Nephron (organoid): ENCODE data around the gene NCOA3.
A peak's percentile ranks its signal among the peaks of the same experiment; 100 is the strongest.

ENCODE experiments used
- H3K27ac Mint-ChIP-seq, 3 experiments: 2 replicates each; pipeline ENCODE4 v1.8.0; 2020; ENCODE audit warnings: mixed read lengths in 3 of 3, mild to moderate bottlenecking in 2 of 3, moderate library complexity in 1 of 3
- H3K27me3 Mint-ChIP-seq: 2 replicates; pipeline ENCODE4 v1.8.0; 2021; ENCODE audit warnings: low read depth, mild to moderate bottlenecking, moderate library complexity, mixed read lengths
- H3K36me3 Mint-ChIP-seq: 2 replicates; pipeline ENCODE4 v1.8.0; 2020; ENCODE audit warnings: low read depth, mixed read lengths
- H3K4me1 Mint-ChIP-seq: 2 replicates; pipeline ENCODE4 v1.8.0; 2020; ENCODE audit warnings: mixed read lengths
- H3K4me3 Mint-ChIP-seq, 3 experiments: 2 replicates each; pipeline ENCODE4 v1.8.0; 2020; ENCODE audit warnings: mild to moderate bottlenecking in 3 of 3, mixed read lengths in 3 of 3, moderate library complexity in 2 of 3
- H3K9me3 Mint-ChIP-seq: 2 replicates; pipeline ENCODE4 v1.8.0; 2020; ENCODE audit warnings: mixed read lengths
- TF ChIP-seq, protein P1 (sequence below), 3 experiments: fragments of 200-600 bp; sonication (generic); IDR thresholded peaks; one replicate each; pipeline ENCODE4 v1.5.0; 2021; ENCODE audit warnings: antibody characterized with exemption in 3 of 3; ENCODE audit not compliant: unreplicated experiment in 3 of 3

The NCOA3 gene

GRCh38 chr20:47698142-47698541 is 196.5 kb downstream of the NCOA3 start:
- Mint-ChIP-seq H3K4me3 (no peak overlapping the region), H3K9me3 (no peaks in the 10 kb centered on the region), H3K36me3 (peaks cover 34% of the 10 kb centered on the region), H3K4me1 (peaks cover 26% of the 10 kb centered on the region), H3K27ac (no peak overlapping the region), H3K27me3 (peaks cover 5% of the 10 kb centered on the region)
- TF ChIP-seq, protein P1, sequence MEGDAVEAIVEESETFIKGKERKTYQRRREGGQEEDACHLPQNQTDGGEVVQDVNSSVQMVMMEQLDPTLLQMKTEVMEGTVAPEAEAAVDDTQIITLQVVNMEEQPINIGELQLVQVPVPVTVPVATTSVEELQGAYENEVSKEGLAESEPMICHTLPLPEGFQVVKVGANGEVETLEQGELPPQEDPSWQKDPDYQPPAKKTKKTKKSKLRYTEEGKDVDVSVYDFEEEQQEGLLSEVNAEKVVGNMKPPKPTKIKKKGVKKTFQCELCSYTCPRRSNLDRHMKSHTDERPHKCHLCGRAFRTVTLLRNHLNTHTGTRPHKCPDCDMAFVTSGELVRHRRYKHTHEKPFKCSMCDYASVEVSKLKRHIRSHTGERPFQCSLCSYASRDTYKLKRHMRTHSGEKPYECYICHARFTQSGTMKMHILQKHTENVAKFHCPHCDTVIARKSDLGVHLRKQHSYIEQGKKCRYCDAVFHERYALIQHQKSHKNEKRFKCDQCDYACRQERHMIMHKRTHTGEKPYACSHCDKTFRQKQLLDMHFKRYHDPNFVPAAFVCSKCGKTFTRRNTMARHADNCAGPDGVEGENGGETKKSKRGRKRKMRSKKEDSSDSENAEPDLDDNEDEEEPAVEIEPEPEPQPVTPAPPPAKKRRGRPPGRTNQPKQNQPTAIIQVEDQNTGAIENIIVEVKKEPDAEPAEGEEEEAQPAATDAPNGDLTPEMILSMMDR (IDR thresholded peaks at IDR 0.05; ENCODE audit: unreplicated experiment in 3 of 3), result no peak

DNA sequence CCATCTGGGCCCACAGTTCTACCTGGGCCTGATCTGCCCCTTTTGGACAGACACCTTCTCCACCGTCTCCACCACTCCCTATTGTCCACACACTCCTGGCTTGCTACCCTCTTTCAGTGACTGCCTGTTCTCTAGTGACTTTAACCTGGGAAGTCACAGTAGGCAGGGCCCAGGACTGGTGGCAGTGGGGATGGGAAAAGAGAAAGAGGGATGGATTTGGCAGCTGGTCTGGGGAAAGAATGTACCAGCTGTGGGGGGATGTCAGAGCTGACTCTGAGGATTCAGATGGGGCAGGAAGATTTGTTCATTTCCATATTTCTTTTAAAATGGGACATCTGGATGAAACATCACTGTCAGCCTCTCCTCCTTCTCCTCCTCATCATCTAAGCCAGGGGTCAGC is 198.1 kb downstream of the NCOA3 start:
- H3K36me3 Mint-ChIP-seq, result peaks cover 42% of the 10 kb centered on the region
- H3K4me1 Mint-ChIP-seq, result peaks cover 33% of the 10 kb centered on the region
- TF ChIP-seq, protein P1 (IDR thresholded peaks at IDR 0.05; ENCODE audit: unreplicated experiment in 3 of 3), result no peak
- no peak overlapping the region for H3K4me3 Mint-ChIP-seq
- H3K9me3 Mint-ChIP-seq, result no peaks in the 10 kb centered on the region
- peaks cover 5% of the 10 kb centered on the region for H3K27me3 Mint-ChIP-seq
- H3K27ac Mint-ChIP-seq, result peak overlapping the region; percentile 14 to 91 (median 54)

DNA sequence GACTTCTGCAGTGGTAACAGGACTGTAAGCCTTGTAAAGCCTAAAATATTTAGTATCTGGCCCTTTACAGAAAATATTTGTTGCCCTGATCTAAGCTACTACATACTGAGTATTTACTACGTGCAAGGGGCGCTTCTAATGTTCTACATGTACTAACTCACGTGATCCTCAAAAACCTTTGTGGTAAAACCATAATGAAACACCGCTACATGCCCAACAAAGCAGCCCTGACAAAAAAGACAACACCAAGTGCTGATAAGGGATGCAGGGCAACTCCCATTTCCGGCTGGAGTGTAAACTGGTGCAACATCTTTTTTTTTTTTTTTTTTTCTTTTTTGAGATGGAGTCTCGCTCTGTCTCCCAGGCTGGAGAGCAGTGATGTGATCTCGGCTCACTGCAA is 198.6 kb downstream of the NCOA3 start:
- no peaks in the 10 kb centered on the region for H3K9me3 Mint-ChIP-seq
- H3K4me1 Mint-ChIP-seq, result peaks cover 33% of the 10 kb centered on the region
- TF ChIP-seq, protein P1 (IDR thresholded peaks at IDR 0.05; ENCODE audit: unreplicated experiment in 3 of 3), result no peak
- peaks cover 5% of the 10 kb centered on the region for H3K27me3 Mint-ChIP-seq
- H3K27ac Mint-ChIP-seq, result peak overlapping the region; percentile 14 to 91 (median 54)
- peaks cover 47% of the 10 kb centered on the region for H3K36me3 Mint-ChIP-seq
- H3K4me3 Mint-ChIP-seq, result no peak overlapping the region

GRCh38 chr20:47701612-47702011 is 199.9 kb downstream of the NCOA3 start:
- Mint-ChIP-seq H3K9me3 (no peaks in the 10 kb centered on the region), H3K4me1 (peaks cover 37% of the 10 kb centered on the region), H3K36me3 (peaks cover 51% of the 10 kb centered on the region), H3K27ac (peak overlapping the region in 1 of 3 experiments; percentile 6), H3K27me3 (peaks cover 9% of the 10 kb centered on the region), H3K4me3 (no peak overlapping the region)
- TF ChIP-seq, protein P1 (IDR thresholded peaks at IDR 0.05; ENCODE audit: unreplicated experiment in 3 of 3), result no peak

DNA sequence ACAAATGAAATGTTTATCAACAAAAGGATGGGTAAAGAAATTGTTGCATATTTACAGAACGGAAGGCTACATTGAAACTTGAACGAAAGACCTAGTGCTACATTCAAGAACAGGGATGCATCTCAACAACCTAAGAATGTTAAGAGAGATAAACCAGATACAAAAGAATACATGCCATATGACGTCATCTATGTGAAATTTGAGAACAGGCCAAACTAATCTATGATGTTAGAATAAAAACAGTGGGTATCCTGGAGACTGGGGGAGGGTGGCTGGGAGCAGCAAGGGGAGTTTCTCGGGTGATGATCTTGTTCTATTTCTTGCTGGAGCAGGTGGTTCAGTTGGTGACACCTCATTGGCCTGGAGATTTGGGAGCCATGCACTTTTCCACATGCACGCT is 202.1 kb downstream of the NCOA3 start:
- Mint-ChIP-seq H3K36me3 (peaks cover 43% of the 10 kb centered on the region), H3K9me3 (no peaks in the 10 kb centered on the region), H3K27me3 (peaks cover 9% of the 10 kb centered on the region), H3K4me1 (peaks cover 54% of the 10 kb centered on the region), H3K4me3 (no peak overlapping the region), H3K27ac (peak overlapping the region in 2 of 3 experiments; percentile 52 to 73)
- TF ChIP-seq, protein P1 (IDR thresholded peaks at IDR 0.05; ENCODE audit: unreplicated experiment in 3 of 3), result no peak

DNA sequence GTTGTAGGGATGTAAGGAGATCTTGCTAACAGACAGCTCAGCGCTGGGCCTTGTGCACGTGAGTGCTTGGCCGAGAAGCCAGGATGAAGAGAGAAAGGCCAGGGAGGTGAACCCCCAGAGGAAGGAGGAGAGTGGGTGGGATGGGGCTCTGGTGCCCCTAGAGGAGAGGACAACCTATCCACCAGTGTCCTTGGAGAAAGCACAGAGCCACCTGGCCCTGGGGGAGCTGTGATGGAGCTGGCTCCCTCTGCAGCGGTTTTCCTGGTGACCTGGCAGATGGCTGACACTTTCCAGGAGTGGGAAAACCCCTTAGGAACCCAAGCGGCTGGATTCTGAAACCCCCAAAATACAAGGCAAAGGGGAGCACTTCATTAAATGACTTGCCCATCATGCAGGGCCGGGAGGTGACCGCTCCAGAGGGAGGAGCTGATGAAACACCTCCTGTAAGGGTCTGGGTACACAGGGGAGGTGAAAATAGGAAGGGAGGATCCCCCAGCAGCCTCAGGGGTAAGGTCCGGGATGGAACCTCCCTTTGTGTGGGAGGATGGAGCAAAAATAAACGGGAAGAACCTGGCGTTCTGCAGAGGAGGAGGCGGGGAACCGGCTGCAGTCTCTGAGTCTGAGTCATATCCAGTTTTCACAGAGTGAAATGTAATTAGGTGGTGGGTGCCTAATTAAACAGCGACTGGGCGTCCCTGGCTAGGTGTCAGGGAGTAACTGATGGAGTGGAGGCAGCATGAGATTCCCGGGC is 203.2 kb downstream of the NCOA3 start:
- TF ChIP-seq, protein P1 (IDR thresholded peaks at IDR 0.05; ENCODE audit: unreplicated experiment in 3 of 3), result no peak
- H3K36me3 Mint-ChIP-seq, result peaks cover 42% of the 10 kb centered on the region
- peaks cover 9% of the 10 kb centered on the region for H3K27me3 Mint-ChIP-seq
- H3K9me3 Mint-ChIP-seq, result no peaks in the 10 kb centered on the region
- peaks cover 57% of the 10 kb centered on the region for H3K4me1 Mint-ChIP-seq
- H3K27ac Mint-ChIP-seq, result peak overlapping the region; percentile 19 to 66 (median 28)
- H3K4me3 Mint-ChIP-seq, result no peak overlapping the region
